ENCODE data around the gene TARS2. TPM values are rescaled to one million over a fixed set of nuclear protein-coding genes. Genes with fewer than 3 reads are reported as not detected.

TARS2 gene
- total RNA-seq, 2 experiments from 2014 or later: 42.0 to 55.3 TPM

DNA sequence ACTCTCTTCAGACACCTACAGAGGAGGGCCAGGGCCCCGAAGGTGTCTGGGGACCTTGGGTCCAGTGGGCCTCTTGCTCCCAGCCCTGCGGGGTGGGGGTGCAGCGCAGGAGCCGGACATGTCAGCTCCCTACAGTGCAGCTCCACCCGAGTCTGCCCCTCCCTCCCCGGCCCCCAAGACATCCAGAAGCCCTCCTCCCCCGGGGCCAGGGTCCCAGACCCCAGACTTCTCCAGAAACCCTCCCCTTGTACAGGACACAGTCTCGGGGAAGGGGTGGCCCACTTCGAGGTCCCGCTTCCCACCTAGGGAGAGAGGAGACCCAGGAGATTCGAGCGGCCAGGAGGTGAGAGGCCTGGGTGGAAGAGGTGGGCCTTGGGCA is 65.7 kb downstream of the TARS2 start:
- Histone ChIP-seq H3K9me2 (ENCODE audit: insufficient read depth, low read length) (no peaks in the 10 kb centered on the region), H3K36me3 (ENCODE audit: insufficient read depth, low read length) (no peaks in the 10 kb centered on the region), H2AFZ (ENCODE audit: low read length) (no peak overlapping the region), H3K79me2 (ENCODE audit: insufficient read depth, low read depth, low read length) (no peaks in the 10 kb centered on the region), H4K20me1 (ENCODE audit: insufficient read depth, low read length) (no peaks in the 10 kb centered on the region), H3K9me3 (ENCODE audit: low read length) (no peaks in the 10 kb centered on the region), H3K4me2 (ENCODE audit: low read length) (no peak overlapping the region), H3K27ac (ENCODE audit: low read depth, low read length, poor library complexity, severe bottlenecking) (no peak overlapping the region), H3K4me1 (ENCODE audit: insufficient read depth, low read length, poor library complexity, severe bottlenecking) (peaks cover 9% of the 10 kb centered on the region), H3K4me3 (ENCODE audit: low read depth, low read length, poor library complexity, severe bottlenecking) (no peak overlapping the region)
- intact Hi-C loops (cut with micrococcal nuclease; ENCODE audit: unreplicated experiment): no loop called here
- no TSS peak for BruUV-seq (replicated peaks)
- no peak for DNase-seq (ENCODE audit: low spot score)
- ChIA-PET POLR2A (no interaction called here), CTCF (ENCODE audit: unreplicated experiment) (no interaction called here)
- TF ChIP-seq, protein P1, sequence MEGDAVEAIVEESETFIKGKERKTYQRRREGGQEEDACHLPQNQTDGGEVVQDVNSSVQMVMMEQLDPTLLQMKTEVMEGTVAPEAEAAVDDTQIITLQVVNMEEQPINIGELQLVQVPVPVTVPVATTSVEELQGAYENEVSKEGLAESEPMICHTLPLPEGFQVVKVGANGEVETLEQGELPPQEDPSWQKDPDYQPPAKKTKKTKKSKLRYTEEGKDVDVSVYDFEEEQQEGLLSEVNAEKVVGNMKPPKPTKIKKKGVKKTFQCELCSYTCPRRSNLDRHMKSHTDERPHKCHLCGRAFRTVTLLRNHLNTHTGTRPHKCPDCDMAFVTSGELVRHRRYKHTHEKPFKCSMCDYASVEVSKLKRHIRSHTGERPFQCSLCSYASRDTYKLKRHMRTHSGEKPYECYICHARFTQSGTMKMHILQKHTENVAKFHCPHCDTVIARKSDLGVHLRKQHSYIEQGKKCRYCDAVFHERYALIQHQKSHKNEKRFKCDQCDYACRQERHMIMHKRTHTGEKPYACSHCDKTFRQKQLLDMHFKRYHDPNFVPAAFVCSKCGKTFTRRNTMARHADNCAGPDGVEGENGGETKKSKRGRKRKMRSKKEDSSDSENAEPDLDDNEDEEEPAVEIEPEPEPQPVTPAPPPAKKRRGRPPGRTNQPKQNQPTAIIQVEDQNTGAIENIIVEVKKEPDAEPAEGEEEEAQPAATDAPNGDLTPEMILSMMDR (conservative IDR thresholded peaks at IDR 0.05; ENCODE audit: low read length): no peak
- no peak for TF ChIP-seq EZH2phosphoT487 (IDR thresholded peaks at IDR 0.05; ENCODE audit: borderline replicate concordance, low read depth, low read length)

DNA sequence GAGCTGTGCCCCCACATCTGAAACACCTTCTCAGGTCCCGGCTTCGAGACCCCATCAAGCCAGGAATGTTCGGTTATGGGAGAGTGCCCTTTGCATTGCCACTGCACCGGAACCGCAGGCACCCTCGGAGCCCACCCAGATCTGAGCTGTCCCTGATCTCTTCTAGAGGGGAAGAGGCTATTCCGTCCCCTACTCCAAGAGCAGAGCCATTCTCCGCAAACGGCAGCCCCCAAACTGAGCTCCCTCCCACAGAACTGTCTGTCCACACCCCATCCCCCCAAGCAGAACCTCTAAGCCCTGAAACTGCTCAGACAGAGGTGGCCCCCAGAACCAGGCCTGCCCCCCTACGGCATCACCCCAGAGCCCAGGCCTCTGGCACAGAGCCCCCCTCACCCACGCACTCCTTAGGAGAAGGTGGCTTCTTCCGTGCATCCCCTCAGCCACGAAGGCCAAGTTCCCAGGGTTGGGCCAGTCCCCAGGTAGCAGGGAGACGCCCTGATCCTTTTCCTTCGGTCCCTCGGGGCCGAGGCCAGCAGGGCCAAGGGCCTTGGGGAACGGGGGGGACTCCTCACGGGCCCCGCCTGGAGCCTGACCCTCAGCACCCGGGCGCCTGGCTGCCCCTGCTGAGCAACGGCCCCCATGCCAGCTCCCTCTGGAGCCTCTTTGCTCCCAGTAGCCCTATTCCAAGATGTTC is 66.3 kb downstream of the TARS2 start:
- H3K4me2 ChIP-seq (ENCODE audit: low read length): no peak overlapping the region

DNA sequence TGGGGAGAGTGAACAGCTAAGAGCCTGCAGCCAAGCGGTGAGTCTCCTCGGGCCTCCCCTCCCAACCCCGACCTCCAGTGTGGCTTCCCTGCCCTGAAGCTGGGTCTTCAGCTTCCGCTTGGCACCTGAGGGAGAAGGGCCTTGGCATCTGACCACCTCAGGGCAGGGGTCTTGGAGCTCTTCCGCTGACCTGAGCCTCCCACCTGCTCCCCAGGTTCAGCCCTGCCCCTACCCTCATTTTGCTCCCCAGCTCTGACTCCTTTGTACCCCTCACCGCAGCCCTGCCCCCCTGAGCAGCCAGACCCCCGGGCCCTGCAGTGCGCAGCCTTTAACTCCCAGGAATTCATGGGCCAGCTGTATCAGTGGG is 66.8 kb downstream of the TARS2 start:
- no peak overlapping the region for H3K4me2 ChIP-seq (ENCODE audit: low read length)
- no peaks in the 10 kb centered on the region for H3K9me2 ChIP-seq (ENCODE audit: insufficient read depth, low read length)
- no peak overlapping the region for H2AFZ ChIP-seq (ENCODE audit: low read length)
- no peaks in the 10 kb centered on the region for H3K36me3 ChIP-seq (ENCODE audit: insufficient read depth, low read length)
- H3K9me3 ChIP-seq (ENCODE audit: low read length): no peaks in the 10 kb centered on the region
- BruUV-seq (replicated peaks): no TSS peak
- no peak overlapping the region for H3K4me3 ChIP-seq (ENCODE audit: low read depth, low read length, poor library complexity, severe bottlenecking)
- POLR2A ChIA-PET: no interaction called here
- CTCF ChIA-PET (ENCODE audit: unreplicated experiment): interaction anchor here (0.6 kb wide), 1 partner anchor 75 kb away, joined by 3 read pairs; the partner anchor contains the start of gene ENSA
- no peak overlapping the region for H3K27ac ChIP-seq (ENCODE audit: low read depth, low read length, poor library complexity, severe bottlenecking)
- no peak for DNase-seq (ENCODE audit: low spot score)
- H3K4me1 ChIP-seq (ENCODE audit: insufficient read depth, low read length, poor library complexity, severe bottlenecking): peaks cover 3% of the 10 kb centered on the region
- TF ChIP-seq EZH2phosphoT487 (IDR thresholded peaks at IDR 0.05; ENCODE audit: borderline replicate concordance, low read depth, low read length): no peak
- TF ChIP-seq, protein P1 (conservative IDR thresholded peaks at IDR 0.05; ENCODE audit: low read length): no peak
- H3K79me2 ChIP-seq (ENCODE audit: insufficient read depth, low read depth, low read length): no peaks in the 10 kb centered on the region
- intact Hi-C loops (cut with micrococcal nuclease; ENCODE audit: unreplicated experiment): no loop called here
- H4K20me1 ChIP-seq (ENCODE audit: insufficient read depth, low read length): no peaks in the 10 kb centered on the region

More for the DNA sequence above, 66.3 kb downstream of the TARS2 start:
- no peak for DNase-seq (ENCODE audit: low spot score)
- no peak overlapping the region for H3K27ac ChIP-seq (ENCODE audit: low read depth, low read length, poor library complexity, severe bottlenecking)
- no peaks in the 10 kb centered on the region for H3K36me3 ChIP-seq (ENCODE audit: insufficient read depth, low read length)
- peaks cover 7% of the 10 kb centered on the region for H3K4me1 ChIP-seq (ENCODE audit: insufficient read depth, low read length, poor library complexity, severe bottlenecking)
- no peaks in the 10 kb centered on the region for H3K9me2 ChIP-seq (ENCODE audit: insufficient read depth, low read length)
- ChIA-PET POLR2A (no interaction called here), CTCF (ENCODE audit: unreplicated experiment) (interaction anchor here (0.6 kb wide), 1 partner anchor 76 kb away, joined by 3 read pairs; the partner anchor contains the start of gene ENSA)
- H4K20me1 ChIP-seq (ENCODE audit: insufficient read depth, low read length): no peaks in the 10 kb centered on the region
- H3K9me3 ChIP-seq (ENCODE audit: low read length): no peaks in the 10 kb centered on the region
- H2AFZ ChIP-seq (ENCODE audit: low read length): no peak overlapping the region
- no TSS peak for BruUV-seq (replicated peaks)
- H3K4me3 ChIP-seq (ENCODE audit: low read depth, low read length, poor library complexity, severe bottlenecking): no peak overlapping the region
- H3K79me2 ChIP-seq (ENCODE audit: insufficient read depth, low read depth, low read length): no peaks in the 10 kb centered on the region
- intact Hi-C loops (cut with micrococcal nuclease; ENCODE audit: unreplicated experiment): no loop called here
- TF ChIP-seq EZH2phosphoT487 (IDR thresholded peaks at IDR 0.05; ENCODE audit: borderline replicate concordance, low read depth, low read length): no peak
- TF ChIP-seq, protein P1 (conservative IDR thresholded peaks at IDR 0.05; ENCODE audit: low read length): no peak
